ENCODE results near the gene ZNF836.
"Not testable (repeated sequence)": the region's sequence is repeated elsewhere in the genome, so short reads cannot be mapped to it uniquely, and the experiment has no call there.

ZNF836 gene

GRCh38 chr19:52171321-52172169 is at the start of gene ZNF836:
TSS of gene ZNF836 (minus strand) at chr19:52171621. CDS start at chr19:52168072, 3,549 bp downstream.
- FAIRE-seq: no peak

DNA sequence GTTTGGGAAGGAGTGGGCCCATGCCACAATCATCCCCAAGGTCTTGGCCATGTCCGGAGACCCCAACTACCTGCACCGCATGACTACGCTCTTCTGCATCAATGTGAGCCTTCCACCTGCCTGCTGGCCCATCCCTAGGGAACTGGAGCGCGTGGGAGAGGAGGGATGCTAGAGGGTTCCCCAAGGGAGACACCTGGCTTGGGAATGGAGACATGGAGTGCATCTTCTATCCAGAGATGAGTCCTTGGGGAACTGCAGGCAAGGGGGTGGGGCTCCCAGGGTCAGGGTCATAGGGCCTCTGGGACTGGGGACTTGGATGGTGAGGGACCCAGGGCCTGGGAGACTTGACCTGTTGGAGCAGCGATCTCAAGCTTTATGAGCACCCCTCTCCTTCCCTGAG is 49.6 kb upstream of the ZNF836 start:
- no peak for FAIRE-seq

DNA sequence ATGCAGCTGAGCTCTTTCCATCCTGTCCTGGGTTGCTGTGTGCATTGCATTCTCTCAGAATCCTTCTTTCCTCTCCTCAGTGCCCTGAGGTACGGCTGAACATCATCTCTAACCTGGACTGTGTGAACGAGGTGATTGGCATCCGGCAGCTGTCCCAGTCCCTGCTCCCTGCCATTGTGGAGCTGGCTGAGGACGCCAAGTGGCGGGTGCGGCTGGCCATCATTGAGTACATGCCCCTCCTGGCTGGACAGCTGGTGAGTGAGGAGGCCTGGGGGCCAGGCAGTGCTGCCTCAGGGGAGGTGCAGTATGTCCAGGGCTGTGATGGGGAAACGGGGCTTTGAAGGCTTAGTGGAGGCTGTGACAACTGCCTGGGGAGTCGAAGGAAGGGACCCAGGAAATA is 48.2 kb upstream of the ZNF836 start:
- FAIRE-seq: no peak

DNA sequence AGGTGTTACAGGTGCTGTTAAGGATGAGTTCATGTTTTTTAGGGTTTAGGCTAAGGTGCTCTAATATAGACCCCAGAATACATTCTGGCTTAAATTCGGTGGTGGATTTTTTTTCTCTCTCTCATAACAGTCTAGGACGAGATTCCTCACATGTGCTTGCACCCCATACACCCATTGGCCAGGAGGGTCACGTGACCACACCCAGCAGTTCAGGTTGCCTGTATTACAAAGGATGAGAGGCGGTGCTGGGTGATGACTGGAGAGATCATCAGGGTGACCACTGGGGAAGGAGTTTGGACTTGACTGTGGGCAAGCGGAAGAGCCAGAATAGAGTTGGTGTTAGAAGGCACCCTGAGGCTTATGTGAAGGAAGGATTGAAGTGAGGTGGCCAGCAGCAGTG is 46.2 kb upstream of the ZNF836 start:
- FAIRE-seq: no peak

- FAIRE-seq: no peak
Measured at GRCh38 chr19:52216401-52216800, 45.0 kb upstream of the ZNF836 start.

- no peak for FAIRE-seq
Measured at GRCh38 chr19:52214241-52214640, 42.8 kb upstream of the ZNF836 start.

GRCh38 chr19:52212572-52213255 is 41.3 kb upstream of the ZNF836 start:
- no peak for FAIRE-seq

DNA sequence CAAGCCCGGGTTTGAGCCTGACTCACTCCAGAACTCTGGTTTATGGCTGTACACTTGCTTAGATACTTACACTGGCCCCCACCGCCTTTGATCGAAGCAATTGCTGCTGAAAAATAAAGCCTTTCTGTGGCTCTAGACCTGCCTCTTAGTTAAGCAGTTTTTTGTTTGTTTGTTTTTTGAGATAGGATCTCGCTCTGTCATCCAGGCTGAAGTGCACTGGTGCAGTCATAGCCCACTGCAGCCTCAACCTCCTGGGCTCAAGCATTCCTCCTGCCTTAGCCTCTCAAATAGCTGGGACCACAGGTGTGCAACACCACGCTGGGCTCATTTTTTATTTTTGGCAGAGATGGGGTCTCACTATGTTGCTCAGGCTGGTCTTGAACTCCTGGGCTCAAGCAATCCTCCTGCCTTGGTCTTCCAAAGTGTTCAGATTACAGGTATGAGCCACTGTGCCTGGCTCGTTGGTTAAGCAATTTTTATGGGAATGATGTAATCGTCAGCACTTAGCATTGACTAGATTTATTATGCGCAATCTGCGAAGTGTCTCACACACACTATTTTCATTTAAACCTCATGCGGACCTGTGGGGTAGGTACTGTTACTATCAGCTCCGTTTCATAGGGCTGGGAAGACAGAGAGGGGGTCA is 40.6 kb upstream of the ZNF836 start:
- no peak for FAIRE-seq

- FAIRE-seq: no peak
Measured at GRCh38 chr19:52211203-52211602, 39.8 kb upstream of the ZNF836 start.

DNA sequence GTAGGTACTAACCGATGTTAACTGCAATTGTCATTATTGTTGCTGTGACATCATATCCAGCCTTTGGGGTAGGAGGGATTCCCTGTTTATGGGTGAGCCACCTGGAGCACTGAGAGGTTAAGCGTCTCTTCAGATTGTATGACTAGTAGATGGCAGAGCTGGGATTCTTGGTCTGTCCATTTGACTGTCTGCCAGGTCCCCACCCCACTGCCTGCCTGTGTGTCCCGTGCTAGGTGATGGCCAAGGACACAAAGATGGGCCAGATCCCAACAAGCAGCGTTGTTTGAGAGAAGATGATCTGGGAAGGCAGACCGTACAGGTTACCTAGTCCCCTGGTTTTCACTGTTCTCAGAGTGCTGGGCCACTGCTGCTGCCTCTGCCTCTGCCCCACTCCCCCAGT is 35.1 kb upstream of the ZNF836 start:
- no peak for FAIRE-seq

DNA sequence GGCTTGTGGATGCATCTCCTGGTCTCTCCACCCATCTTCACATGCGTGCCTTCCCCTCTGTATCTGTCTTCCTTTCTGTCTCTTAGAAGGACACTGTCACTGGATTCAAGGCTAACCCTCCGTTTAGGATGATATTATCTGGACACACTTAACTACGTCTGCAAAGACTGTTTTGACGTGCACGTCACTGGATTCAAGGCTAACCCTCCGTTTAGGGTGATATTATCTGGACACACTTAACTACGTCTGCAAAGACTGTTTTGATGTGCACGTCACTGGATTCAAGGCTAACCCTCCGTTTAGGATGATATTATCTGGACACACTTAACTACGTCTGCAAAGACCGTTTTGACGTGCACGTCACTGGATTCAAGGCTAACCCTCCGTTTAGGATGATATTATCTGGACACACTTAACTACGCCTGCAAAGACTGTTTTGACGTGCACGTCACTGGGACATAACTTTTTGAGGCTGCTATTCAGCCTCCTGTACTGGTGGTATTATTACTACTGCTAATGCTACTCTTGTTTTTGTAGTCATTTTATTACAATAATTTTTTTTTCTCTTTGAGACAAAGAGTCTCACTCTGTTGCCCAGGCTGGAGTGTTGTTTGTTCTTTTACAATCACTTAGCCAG is 29.5 kb upstream of the ZNF836 start:
- FAIRE-seq: not testable (repeated sequence)

- FAIRE-seq: no peak
Measured at GRCh38 chr19:52200044-52200443, 28.6 kb upstream of the ZNF836 start.

GRCh38 chr19:52198678-52199077 is 27.3 kb upstream of the ZNF836 start:
- no peak for FAIRE-seq

DNA sequence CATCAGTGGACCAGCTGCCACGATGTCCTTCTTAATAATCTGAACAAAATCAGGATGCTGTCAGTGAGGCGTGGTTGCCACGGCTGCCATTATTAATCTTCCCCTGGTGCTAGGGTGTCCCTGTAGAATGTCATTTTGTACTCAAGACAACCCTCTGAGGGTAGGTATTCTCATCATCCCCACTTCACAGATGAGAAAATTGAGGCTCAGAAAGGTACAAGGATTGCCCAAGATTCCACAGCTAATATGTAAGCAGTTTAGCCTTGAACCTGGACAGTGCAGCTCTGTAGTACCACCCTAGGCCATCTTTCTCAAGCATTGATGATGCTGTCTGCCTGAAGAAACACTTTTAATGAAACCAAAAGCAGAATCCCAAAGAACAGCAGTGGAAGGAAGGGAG is 26.5 kb upstream of the ZNF836 start:
- no peak for FAIRE-seq

GRCh38 chr19:52196256-52196967 is 25.0 kb upstream of the ZNF836 start:
- FAIRE-seq: no peak

GRCh38 chr19:52191951-52192350 is 20.5 kb upstream of the ZNF836 start:
- no peak for FAIRE-seq

- no peak for FAIRE-seq
Measured at GRCh38 chr19:52191389-52191788, 20.0 kb upstream of the ZNF836 start.

- no peak for FAIRE-seq
Measured at GRCh38 chr19:52190487-52191293, 19.3 kb upstream of the ZNF836 start.

- peak; percentile 100 for FAIRE-seq
Measured at GRCh38 chr19:52189735-52190486, 18.5 kb upstream of the ZNF836 start, which contains the start of gene PPP2R1A. TSS of gene PPP2R1A (plus strand) at chr19:52190052. CDS start at chr19:52190097, 45 bp downstream.

DNA sequence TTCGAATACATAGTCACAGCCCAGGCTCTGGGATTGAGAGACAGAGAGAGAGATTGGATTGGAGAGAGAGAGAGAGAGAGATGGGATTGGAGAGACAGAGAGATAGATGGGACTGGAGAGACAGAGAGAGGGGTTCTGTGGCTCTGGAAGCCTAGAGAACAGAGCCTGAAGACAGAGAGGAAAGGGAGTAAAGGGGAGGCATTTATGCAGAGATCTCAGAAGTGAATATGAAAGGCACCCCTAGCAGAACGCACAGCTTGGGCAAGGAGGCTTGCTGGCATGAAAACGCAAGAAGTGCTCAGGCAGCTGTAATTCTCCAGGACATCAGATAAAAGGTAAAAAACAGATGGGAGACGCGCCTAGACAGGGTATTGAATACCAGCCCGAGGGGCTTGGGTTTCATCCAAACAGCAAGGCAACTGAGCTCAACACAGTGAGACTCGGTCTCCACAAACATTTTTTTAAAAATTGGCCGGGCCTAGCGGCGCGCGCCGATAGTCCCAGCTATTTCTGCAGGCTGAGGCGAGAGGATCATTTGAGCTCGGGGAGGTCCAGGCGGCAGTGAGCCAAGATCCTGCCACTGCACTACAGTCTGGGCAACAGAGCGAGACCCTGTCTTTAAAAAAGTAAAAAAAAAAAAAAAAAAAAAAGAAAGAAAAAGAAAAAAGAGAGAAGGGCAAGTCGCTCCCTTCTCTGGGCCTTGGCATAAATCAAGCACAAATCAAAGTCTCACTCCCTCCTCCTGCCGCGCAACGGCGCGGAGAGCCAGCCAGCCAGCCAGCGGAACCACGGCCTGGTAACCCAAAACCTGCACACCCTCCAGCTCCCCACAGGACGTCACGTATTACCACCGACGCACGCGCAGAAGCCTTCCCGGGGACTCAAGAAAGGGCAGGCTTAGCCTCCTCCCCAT is 17.7 kb upstream of the ZNF836 start:
- FAIRE-seq: no peak

Measured in islet of Langerhans (tissue), 1 donor.